Naive thymus-derived CD4-positive, alpha-beta T cell (primary cell): Measurements from ENCODE around the gene POLE3. TPM values are rescaled to one million over a fixed set of nuclear protein-coding genes. Genes with fewer than 3 reads are reported as not detected.

Experiments
- ATAC-seq: fragments of 150-1000 bp; cut with Tn5 transposase; 2 replicates; pipeline ENCODE4 v1.10.0; 2021; ENCODE audit warnings: mild to moderate bottlenecking, moderate library complexity
- CTCF ChIA-PET: fragments of 350-600 bp; sonication (Branson Sonifier 250); formaldehyde crosslinking; loops from one replicate; lab custom pipeline; 2021; ENCODE audit warnings: antibody characterized with exemption; lab: Charles Lee
- POLR2A ChIA-PET: fragments of 350-600 bp; sonication (Branson Sonifier 250); formaldehyde crosslinking; loops from one replicate; lab custom pipeline; 2021; ENCODE audit warnings: antibody characterized with exemption, inconsistent platforms; lab: Charles Lee
- DNase-seq, 9 donors: peaks; one replicate each; pipeline versions ENCODE4 v3.0.0 to v3.0.0-alpha.2; 2020 to 2022; ENCODE audit warnings: mixed read lengths in 1 of 9
- H3K27ac ChIP-seq: one replicate; pipeline ENCODE4 v1.7.0; 2013; ENCODE audit warnings: mild to moderate bottlenecking, low read depth, low read length, moderate library complexity
- H3K27me3 ChIP-seq, 2 donors: one replicate each; pipeline ENCODE4 v1.7.0; 2013; ENCODE audit warnings: low read length in 2 of 2, mild to moderate bottlenecking in 2 of 2, moderate library complexity in 2 of 2; ENCODE audit not compliant: control insufficient read depth in 2 of 2, insufficient read depth in 2 of 2
- H3K36me3 ChIP-seq, 3 experiments: 1 replicate in 2 of 3; 2 replicates in 1 of 3; pipeline ENCODE4 v1.7.0; 2013; ENCODE audit warnings: low read length in 3 of 3, mild to moderate bottlenecking in 3 of 3, moderate library complexity in 1 of 3; ENCODE audit not compliant: insufficient read depth in 3 of 3, control insufficient read depth in 2 of 3
- H3K4me1 ChIP-seq, 2 donors: one replicate each; pipeline ENCODE4 v1.7.0; 2013; ENCODE audit warnings: low read length in 2 of 2, mild to moderate bottlenecking in 2 of 2, moderate library complexity in 1 of 2; ENCODE audit not compliant: control insufficient read depth in 2 of 2, insufficient read depth in 2 of 2
- H3K4me3 ChIP-seq: 2 replicates; pipeline ENCODE4 v1.7.0; 2013; ENCODE audit warnings: mild to moderate bottlenecking, low read length
- H3K9me3 ChIP-seq, 3 experiments: 1 replicate in 2 of 3; 2 replicates in 1 of 3; pipeline ENCODE4 v1.7.0; 2013; ENCODE audit warnings: low read length in 3 of 3; ENCODE audit not compliant: control insufficient read depth in 2 of 3
- H3K27ac Mint-ChIP-seq, 9 donors: one replicate each; pipeline ENCODE4 v1.8.0; 2020 to 2022; ENCODE audit warnings: mixed read lengths in 9 of 9, mild to moderate bottlenecking in 8 of 9, moderate library complexity in 5 of 9, inconsistent platforms in 2 of 9
- H3K27me3 Mint-ChIP-seq, 5 donors: one replicate each; pipeline ENCODE4 v1.8.0; 2021 to 2022; ENCODE audit warnings: mixed read lengths in 5 of 5, mild to moderate bottlenecking in 1 of 5
- H3K36me3 Mint-ChIP-seq, 5 donors: one replicate each; pipeline ENCODE4 v1.8.0; 2020 to 2022; ENCODE audit warnings: mixed read lengths in 5 of 5, mild to moderate bottlenecking in 3 of 5, inconsistent platforms in 1 of 5
- H3K4me1 Mint-ChIP-seq, 7 donors: one replicate each; pipeline ENCODE4 v1.8.0; 2020 to 2022; ENCODE audit warnings: mixed read lengths in 7 of 7, mild to moderate bottlenecking in 3 of 7, inconsistent platforms in 1 of 7
- H3K4me3 Mint-ChIP-seq, 10 donors: one replicate each; pipeline ENCODE4 v1.8.0; 2020 to 2022; ENCODE audit warnings: mild to moderate bottlenecking in 10 of 10, mixed read lengths in 10 of 10, moderate library complexity in 6 of 10, inconsistent platforms in 2 of 10
- H3K9me3 Mint-ChIP-seq, 11 donors: one replicate each; pipeline ENCODE4 v1.8.0; 2020 to 2022; ENCODE audit warnings: mixed read lengths in 11 of 11, mild to moderate bottlenecking in 4 of 11, inconsistent platforms in 1 of 11, moderate library complexity in 1 of 11
- intact Hi-C, 2 donors: fragments of 100-400 bp; cut with micrococcal nuclease; formaldehyde crosslinking; loops; one replicate each; pipeline ENCODE4 v1.15.1; 2023
- polyA plus RNA-seq, 2 donors: library from polyadenylated mRNA; unstranded; fragments of 300-500 nt; fragmentation: Illumina TruSeq; gene quantifications; one replicate each; pipeline ENCODE4 v1.2.3, GENCODE V29; 2021
- total RNA-seq, 6 experiments: library from RNA in 5 of 6; stranded (reverse) in 5 of 6; gene quantifications; 1 replicate in 5 of 6; 2 replicates in 1 of 6; pipeline ENCODE4 v1.2.3 and lab custom pipeline; 2021 to 2026

The POLE3 gene
- total and polyA plus RNA-seq, 7 experiments from 2014 or later: 38.6 to 139 (median 64.7) TPM

DNA sequence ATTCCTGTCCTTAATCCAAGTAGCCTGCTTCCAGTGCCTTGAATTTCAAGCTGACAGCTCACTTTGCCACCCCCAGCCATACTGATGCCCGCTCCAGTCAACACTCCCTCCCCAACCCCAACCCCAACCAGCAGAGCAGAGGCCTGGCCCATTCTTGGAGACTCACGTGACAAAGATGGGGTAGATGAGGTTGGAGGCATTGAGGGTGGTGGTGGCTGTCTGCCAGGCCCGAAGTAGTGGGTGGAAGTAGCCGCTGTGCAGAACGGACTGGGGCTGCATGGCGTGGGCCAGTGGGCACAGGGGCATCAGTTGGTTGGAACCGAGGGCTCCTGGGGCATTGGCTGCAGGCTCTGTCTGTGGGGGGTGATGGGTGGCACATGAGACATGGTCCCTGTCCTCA, 17.2 kb downstream of the POLE3 start:
- H3K4me3 Mint-ChIP-seq: no peak overlapping the region
- Histone ChIP-seq H3K36me3 (peaks cover 0 to 52% (median 11%) of the 10 kb centered on the region in 3 experiments), H3K27ac (no peak overlapping the region), H3K4me3 (no peak overlapping the region), H3K9me3 (no peaks in the 10 kb centered on the region), H3K27me3 (no peaks in the 10 kb centered on the region), H3K4me1 (no peaks in the 10 kb centered on the region)
- CTCF ChIA-PET: no interaction called here
- peaks cover 0 to 29% (median 11%) of the 10 kb centered on the region in 5 donors for H3K36me3 Mint-ChIP-seq
- POLR2A ChIA-PET: no interaction called here
- no peak overlapping the region for H3K27ac Mint-ChIP-seq
- no peak for ATAC-seq
- H3K9me3 Mint-ChIP-seq: no peaks in the 10 kb centered on the region
- no peaks in the 10 kb centered on the region for H3K27me3 Mint-ChIP-seq
- intact Hi-C loops: no loop called here
- peaks cover 0 to 17% (median 6%) of the 10 kb centered on the region in 7 donors for H3K4me1 Mint-ChIP-seq
- DNase-seq: no peak

DNA sequence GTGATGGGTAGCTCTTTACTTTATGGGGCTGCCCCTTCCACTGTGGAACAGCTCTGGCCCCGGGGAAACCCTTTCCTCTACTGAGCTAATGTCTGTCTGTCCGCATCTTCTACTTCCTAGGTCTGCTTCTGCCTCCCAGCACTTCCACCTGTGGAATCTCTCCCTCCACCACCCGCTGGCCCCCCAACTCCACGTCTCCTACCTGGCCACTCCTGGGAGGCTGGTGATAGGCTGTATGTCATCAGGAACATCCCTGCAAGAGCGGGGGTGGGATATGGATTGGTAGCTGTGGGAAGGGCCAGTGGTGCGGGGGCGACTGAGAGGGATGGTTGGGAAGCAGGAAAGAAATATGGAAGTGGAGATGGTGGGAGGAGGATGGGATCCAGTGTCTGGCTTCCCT, 18.6 kb downstream of the POLE3 start:
- no peaks in the 10 kb centered on the region for H3K9me3 ChIP-seq
- H3K27me3 ChIP-seq: no peaks in the 10 kb centered on the region
- no peaks in the 10 kb centered on the region for H3K9me3 Mint-ChIP-seq
- POLR2A ChIA-PET: no interaction called here
- peaks cover 5 to 43% (median 19%) of the 10 kb centered on the region in 5 donors for H3K36me3 Mint-ChIP-seq
- no peak overlapping the region for H3K4me3 ChIP-seq
- intact Hi-C loops: no loop called here
- ATAC-seq (no peak), DNase-seq (no peak)
- H3K27ac ChIP-seq: no peak overlapping the region
- H3K27ac Mint-ChIP-seq: no peak overlapping the region
- H3K4me1 Mint-ChIP-seq: peaks cover 0 to 12% (median 6%) of the 10 kb centered on the region in 7 donors
- H3K27me3 Mint-ChIP-seq: no peaks in the 10 kb centered on the region
- CTCF ChIA-PET: no interaction called here
- peaks cover 0 to 65% (median 19%) of the 10 kb centered on the region in 3 experiments for H3K36me3 ChIP-seq
- H3K4me1 ChIP-seq: no peaks in the 10 kb centered on the region
- H3K4me3 Mint-ChIP-seq: no peak overlapping the region

DNA sequence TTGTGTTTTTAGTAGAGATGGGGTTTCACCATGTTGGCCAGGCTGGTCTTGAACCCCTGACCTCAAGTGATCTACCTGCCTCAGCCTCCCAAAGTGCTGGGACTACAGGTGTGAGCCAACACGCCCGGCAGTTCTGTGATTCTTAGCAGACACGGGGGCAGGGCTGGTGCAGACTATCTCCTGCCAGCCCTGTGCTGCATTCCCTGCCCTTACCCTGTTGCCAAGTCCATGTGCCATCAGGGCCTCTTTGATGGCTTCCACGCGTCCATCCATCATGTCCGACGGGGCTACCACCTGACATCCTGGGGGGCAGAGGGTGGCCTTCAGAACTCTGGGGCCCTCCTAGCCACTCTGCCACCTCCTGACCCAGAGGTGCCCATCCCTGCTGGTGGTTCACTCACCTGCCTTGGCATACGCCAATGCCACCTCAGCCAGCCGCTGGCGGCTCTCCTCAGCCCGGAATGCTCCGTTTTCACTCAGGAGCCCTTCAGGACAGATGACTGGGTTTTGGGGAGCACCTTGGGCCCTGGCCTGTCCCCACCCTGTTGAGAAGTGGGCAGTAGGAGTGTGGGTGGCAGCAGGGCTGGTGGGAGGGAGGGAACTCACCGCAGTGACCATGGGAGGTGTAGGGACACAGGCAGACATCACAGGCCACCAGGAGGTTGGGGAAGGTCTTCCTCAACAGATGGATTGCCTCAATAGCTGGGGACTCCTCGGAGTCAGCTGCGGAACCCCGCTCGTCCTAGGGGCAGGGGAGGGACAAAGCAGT, 20.1 kb downstream of the POLE3 start:
- Histone ChIP-seq H3K4me1 (no peaks in the 10 kb centered on the region), H3K27me3 (no peaks in the 10 kb centered on the region), H3K9me3 (no peaks in the 10 kb centered on the region), H3K27ac (no peak overlapping the region), H3K4me3 (no peak overlapping the region), H3K36me3 (peaks cover 0 to 68% (median 25%) of the 10 kb centered on the region in 3 experiments)
- ChIA-PET CTCF (interaction anchor here (1.0 kb wide), 1 partner anchor 116 kb away, joined by 3 read pairs; no protein-coding TSS in a partner anchor), POLR2A (no interaction called here)
- Mint-ChIP-seq H3K4me3 (no peak overlapping the region), H3K27ac (no peak overlapping the region), H3K36me3 (peaks cover 5 to 53% (median 25%) of the 10 kb centered on the region in 5 donors), H3K9me3 (no peaks in the 10 kb centered on the region), H3K4me1 (peaks cover 0 to 5% (median 3%) of the 10 kb centered on the region in 7 donors), H3K27me3 (no peaks in the 10 kb centered on the region)
- no peak for ATAC-seq
- intact Hi-C loops: no loop called here
- DNase-seq: no peak

DNA sequence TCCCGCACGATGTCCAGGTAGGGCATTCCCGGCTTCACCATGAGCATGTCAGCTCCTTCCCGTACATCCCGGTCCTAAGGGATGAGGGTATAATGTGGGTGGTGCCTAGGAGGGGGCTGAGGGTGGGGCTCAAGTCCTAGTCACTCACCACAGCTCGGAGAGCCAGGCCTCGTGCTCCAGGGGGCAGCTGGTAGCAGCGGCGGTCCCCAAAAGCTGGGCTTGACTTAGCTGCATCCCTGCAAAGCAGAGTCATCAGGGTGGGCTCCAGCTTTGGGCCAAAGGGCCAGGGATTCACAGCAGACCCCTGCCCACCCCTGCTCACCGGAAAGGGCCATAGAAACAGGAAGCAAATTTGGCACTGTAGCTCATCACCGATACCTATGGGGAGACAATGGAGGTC, 21.0 kb downstream of the POLE3 start:
- ATAC-seq (no peak), DNase-seq (no peak)
- Mint-ChIP-seq H3K4me3 (no peak overlapping the region), H3K27me3 (no peaks in the 10 kb centered on the region), H3K27ac (no peak overlapping the region), H3K9me3 (no peaks in the 10 kb centered on the region), H3K36me3 (peaks cover 5 to 55% (median 22%) of the 10 kb centered on the region in 5 donors), H3K4me1 (peaks cover 0 to 4% (median 0%) of the 10 kb centered on the region in 7 donors)
- ChIA-PET POLR2A (no interaction called here), CTCF (interaction anchor here (1.0 kb wide), 1 partner anchor 115 kb away, joined by 3 read pairs; no protein-coding TSS in a partner anchor)
- Histone ChIP-seq H3K4me3 (no peak overlapping the region), H3K27ac (no peak overlapping the region), H3K27me3 (no peaks in the 10 kb centered on the region), H3K36me3 (peaks cover 0 to 66% (median 25%) of the 10 kb centered on the region in 3 experiments), H3K9me3 (no peaks in the 10 kb centered on the region), H3K4me1 (no peaks in the 10 kb centered on the region)
- intact Hi-C loops: no loop called here

DNA sequence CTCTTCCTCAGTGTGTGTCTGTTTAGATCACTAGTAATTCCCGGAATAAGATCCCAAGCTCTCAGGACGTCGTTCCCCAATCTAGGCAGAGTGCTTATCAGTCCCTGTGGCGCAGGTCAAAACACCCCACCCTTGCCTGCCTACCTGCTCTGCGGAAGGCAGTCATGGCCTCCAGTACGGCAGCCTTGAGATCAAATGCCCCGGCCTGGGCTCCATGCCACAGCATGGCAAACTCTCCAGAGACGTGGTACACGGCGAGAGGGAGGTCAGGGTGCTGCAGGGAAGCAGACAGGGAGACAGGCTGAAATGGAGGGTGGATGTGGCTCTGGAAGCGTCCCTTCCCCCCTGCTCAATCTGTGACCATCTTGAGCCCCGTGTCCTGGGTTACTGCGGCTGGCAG, 21.6 kb downstream of the POLE3 start:
- no peak for DNase-seq
- H3K4me3 Mint-ChIP-seq: no peak overlapping the region
- ChIA-PET CTCF (no interaction called here), POLR2A (no interaction called here)
- H3K4me1 Mint-ChIP-seq: peaks cover 0 to 4% (median 0%) of the 10 kb centered on the region in 7 donors
- peaks cover 5 to 55% (median 22%) of the 10 kb centered on the region in 5 donors for H3K36me3 Mint-ChIP-seq
- Histone ChIP-seq H3K27ac (no peak overlapping the region), H3K36me3 (peaks cover 0 to 66% (median 25%) of the 10 kb centered on the region in 3 experiments), H3K27me3 (no peaks in the 10 kb centered on the region), H3K9me3 (no peaks in the 10 kb centered on the region), H3K4me1 (no peaks in the 10 kb centered on the region), H3K4me3 (no peak overlapping the region)
- H3K27ac Mint-ChIP-seq: no peak overlapping the region
- intact Hi-C loops: no loop called here
- H3K27me3 Mint-ChIP-seq: no peaks in the 10 kb centered on the region
- no peak for ATAC-seq
- no peaks in the 10 kb centered on the region for H3K9me3 Mint-ChIP-seq

DNA sequence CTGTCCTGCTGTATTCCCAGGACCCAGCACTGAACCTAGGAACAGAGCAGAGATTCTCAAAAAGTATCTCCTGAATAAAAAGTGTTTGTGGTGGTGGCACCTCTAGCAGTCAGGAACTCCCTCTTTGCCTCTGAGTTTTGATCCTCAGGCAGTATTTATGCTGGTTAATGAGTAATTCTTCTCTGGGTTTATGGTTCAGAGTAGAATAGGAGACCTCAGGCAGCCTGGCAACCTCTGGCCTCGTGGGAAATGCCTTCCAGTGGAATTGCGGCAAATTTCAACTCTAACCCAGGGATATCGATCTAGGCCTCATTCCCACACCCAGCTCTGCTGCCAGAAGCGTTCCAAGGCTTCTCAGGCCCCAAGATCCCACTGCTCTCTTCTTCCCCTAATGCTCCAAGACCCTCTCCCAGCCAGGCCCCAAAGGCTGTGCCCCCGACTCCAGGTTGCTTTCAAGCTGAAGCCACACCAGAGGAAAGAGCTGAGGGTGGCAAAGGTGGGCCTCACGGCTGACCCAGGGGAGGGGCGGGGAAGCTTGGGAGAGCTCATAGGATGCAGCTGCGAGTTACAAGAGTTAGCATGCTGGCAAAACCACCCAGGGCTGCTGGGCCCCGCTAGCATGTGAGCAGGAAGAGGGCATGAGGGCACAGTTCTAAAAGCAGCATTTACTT, 22.8 kb downstream of the POLE3 start:
- H3K9me3 ChIP-seq: no peaks in the 10 kb centered on the region
- no peaks in the 10 kb centered on the region for H3K27me3 ChIP-seq
- CTCF ChIA-PET: no interaction called here
- no peak for DNase-seq
- Mint-ChIP-seq H3K36me3 (peaks cover 5 to 51% (median 22%) of the 10 kb centered on the region in 5 donors), H3K27ac (peak overlapping the region in 1 of 9 donors; percentile 18), H3K4me3 (no peak overlapping the region), H3K27me3 (no peaks in the 10 kb centered on the region), H3K9me3 (no peaks in the 10 kb centered on the region), H3K4me1 (peaks cover 0 to 4% (median 0%) of the 10 kb centered on the region in 7 donors)
- H3K4me1 ChIP-seq: no peaks in the 10 kb centered on the region
- peaks cover 0 to 62% (median 25%) of the 10 kb centered on the region in 3 experiments for H3K36me3 ChIP-seq
- ATAC-seq: no peak
- H3K27ac ChIP-seq: no peak overlapping the region
- H3K4me3 ChIP-seq: no peak overlapping the region
- POLR2A ChIA-PET: no interaction called here
- intact Hi-C loops: no loop called here
